ENCODE data around the gene REXO4.

DNA sequence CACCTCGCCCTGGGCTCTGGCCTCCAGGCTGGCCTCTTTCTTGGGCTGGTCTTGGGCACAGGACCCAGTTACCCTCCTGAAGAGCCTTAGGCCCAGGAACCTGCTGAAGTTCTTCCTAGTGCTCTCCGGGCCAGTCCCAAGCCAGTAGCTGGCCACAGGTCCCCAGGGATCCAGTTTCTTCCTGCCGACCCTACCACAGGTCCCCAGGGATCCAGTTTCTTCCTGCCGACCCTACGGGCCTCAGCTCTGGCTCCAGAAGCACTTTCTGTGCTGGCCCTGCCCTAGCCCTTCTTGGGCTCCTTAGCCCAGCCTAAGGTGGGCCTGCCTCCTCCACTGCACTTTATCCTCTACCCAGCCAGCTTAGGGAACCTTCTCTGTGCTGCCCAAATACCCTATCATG lies 23.8 kb upstream of the REXO4 start:
- no peak for TF ChIP-seq POLR2A (IDR thresholded peaks at IDR 0.05)
- TF ChIP-seq, protein P1, sequence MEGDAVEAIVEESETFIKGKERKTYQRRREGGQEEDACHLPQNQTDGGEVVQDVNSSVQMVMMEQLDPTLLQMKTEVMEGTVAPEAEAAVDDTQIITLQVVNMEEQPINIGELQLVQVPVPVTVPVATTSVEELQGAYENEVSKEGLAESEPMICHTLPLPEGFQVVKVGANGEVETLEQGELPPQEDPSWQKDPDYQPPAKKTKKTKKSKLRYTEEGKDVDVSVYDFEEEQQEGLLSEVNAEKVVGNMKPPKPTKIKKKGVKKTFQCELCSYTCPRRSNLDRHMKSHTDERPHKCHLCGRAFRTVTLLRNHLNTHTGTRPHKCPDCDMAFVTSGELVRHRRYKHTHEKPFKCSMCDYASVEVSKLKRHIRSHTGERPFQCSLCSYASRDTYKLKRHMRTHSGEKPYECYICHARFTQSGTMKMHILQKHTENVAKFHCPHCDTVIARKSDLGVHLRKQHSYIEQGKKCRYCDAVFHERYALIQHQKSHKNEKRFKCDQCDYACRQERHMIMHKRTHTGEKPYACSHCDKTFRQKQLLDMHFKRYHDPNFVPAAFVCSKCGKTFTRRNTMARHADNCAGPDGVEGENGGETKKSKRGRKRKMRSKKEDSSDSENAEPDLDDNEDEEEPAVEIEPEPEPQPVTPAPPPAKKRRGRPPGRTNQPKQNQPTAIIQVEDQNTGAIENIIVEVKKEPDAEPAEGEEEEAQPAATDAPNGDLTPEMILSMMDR (IDR thresholded peaks at IDR 0.05): no peak
